HL-60 (cell line): Measurements from ENCODE around the gene PDE1C.

Experiments used
- DNase-seq, 2 experiments: peaks; one replicate each; pipeline ENCODE4 v3.0.0-alpha.2; 2010 to 2020; ENCODE audit warnings: low read depth in 1 of 2, low spot score in 1 of 2
- H3K27ac ChIP-seq: fragments of 250-450 bp; sonication (Bioruptor Pico); replicated peaks from 2 replicates; pipeline ENCODE4 v1.5.1; 2020; ENCODE audit warnings: mild to moderate bottlenecking, moderate library complexity
- H3K27me3 ChIP-seq: fragments of 250-450 bp; sonication (Bioruptor Pico); 2 replicates; pipeline ENCODE4 v1.5.1; 2021; ENCODE audit warnings: mild to moderate bottlenecking, moderate library complexity; ENCODE audit not compliant: insufficient read depth, poor library complexity, severe bottlenecking
- H3K4me3 ChIP-seq: replicated peaks from 2 replicates; pipeline ENCODE4 v1.5.1; 2011; ENCODE audit warnings: mild to moderate bottlenecking, control low read depth, low read length; ENCODE audit not compliant: insufficient read depth
- CTCF ChIP-seq: IDR thresholded peaks from one replicate; pipeline ENCODE4 v1.5.1; 2011; ENCODE audit warnings: low read length, control low read depth, inconsistent platforms; ENCODE audit not compliant: insufficient read depth
- GABPA ChIP-seq: IDR thresholded peaks from 2 replicates; pipeline ENCODE4 v1.6.1; 2012; ENCODE audit warnings: low read depth
- POLR2AphosphoS5 ChIP-seq: IDR thresholded peaks from 2 replicates; pipeline ENCODE4 v1.6.1; 2012; ENCODE audit warnings: low read depth
- REST ChIP-seq: IDR thresholded peaks from 2 replicates; pipeline ENCODE4 v1.6.1; 2012; ENCODE audit warnings: low read depth; ENCODE audit not compliant: insufficient replicate concordance
- SPI1 ChIP-seq: IDR thresholded peaks from 2 replicates; pipeline ENCODE4 v1.6.1; 2012; ENCODE audit warnings: low read depth, mild to moderate bottlenecking, borderline replicate concordance

Gene PDE1C

GRCh38 chr7:31970501-31970900 is 99.7 kb downstream of the PDE1C start:
- Histone ChIP-seq H3K27me3 (no peaks in the 10 kb centered on the region), H3K27ac (no peak overlapping the region), H3K4me3 (no peak overlapping the region)
- DNase-seq = no peak
- TF ChIP-seq CTCF (no peak), REST (no peak), POLR2AphosphoS5 (no peak), SPI1 (no peak), GABPA (no peak)

- no peak for DNase-seq
- Histone ChIP-seq H3K27ac (no peak overlapping the region), H3K4me3 (no peak overlapping the region), H3K27me3 (no peaks in the 10 kb centered on the region)
- TF ChIP-seq GABPA (no peak), REST (no peak), SPI1 (no peak), POLR2AphosphoS5 (no peak), CTCF (no peak)
Observed at GRCh38 chr7:31963569-31964175, 106.5 kb downstream of the PDE1C start.

DNA sequence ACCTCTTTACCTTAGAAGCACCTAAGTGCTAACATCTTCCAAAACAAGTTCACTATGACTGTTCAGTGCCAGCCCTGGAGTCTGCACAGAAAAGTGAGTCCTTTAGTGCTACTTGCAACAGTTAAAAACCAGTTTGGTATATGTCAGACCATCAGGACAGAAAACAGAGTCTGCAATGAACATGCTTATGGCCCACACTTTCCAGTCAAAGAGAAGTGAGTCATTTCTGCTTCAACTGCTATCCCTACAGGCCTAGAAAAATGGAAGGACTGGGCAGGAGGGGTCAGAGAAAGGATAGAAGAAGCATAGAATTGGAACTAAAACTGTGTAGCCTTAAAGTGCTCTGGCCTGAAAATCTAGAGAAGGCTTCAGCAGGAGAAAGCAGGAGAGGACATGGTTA is 108.0 kb downstream of the PDE1C start:
- no peak for DNase-seq
- no peak overlapping the region for H3K4me3 ChIP-seq
- no peaks in the 10 kb centered on the region for H3K27me3 ChIP-seq
- no peak for TF ChIP-seq SPI1
- TF ChIP-seq CTCF = no peak
- TF ChIP-seq POLR2AphosphoS5 = no peak
- no peak for TF ChIP-seq REST
- H3K27ac ChIP-seq = no peak overlapping the region
